HCT116 (cell line): Measurements from ENCODE around the gene LRRC75A. TPM values are rescaled to one million over a fixed set of nuclear protein-coding genes. Genes with fewer than 3 reads are reported as not detected.
A peak's percentile ranks its signal among the peaks of the same experiment; 100 is the strongest.

Experiments
- ATAC-seq: fragments of 200-7000 bp; cut with Tn5 transposase; 2 replicates; pipeline ENCODE4 v1.9.1; 2020; ENCODE audit warnings: mild to moderate bottlenecking, moderate library complexity
- BruUV-seq: library from RNA; stranded (reverse); fragments of 400-500 nt; replicated peaks from 2 replicates; lab custom pipeline; 2021; lab: Mats Ljungman, UMichigan
- CTCF ChIA-PET: fragments of 300-600 bp; sonication (Branson Sonifier 250); formaldehyde crosslinking; loops from one replicate; lab custom pipeline; 2021; ENCODE audit warnings: antibody characterized with exemption; lab: Charles Lee
- POLR2A ChIA-PET: fragments of 300-600, 350-600 bp; sonication (Branson Sonifier 250); formaldehyde crosslinking; loops from one replicate; lab custom pipeline; 2021; ENCODE audit warnings: antibody characterized with exemption; lab: Charles Lee
- RAD21 ChIA-PET, 2 experiments: fragments of 300-600 bp; sonication (Branson Sonifier 250); formaldehyde crosslinking; loops; one replicate each; lab custom pipeline; 2023; ENCODE audit warnings: low total read pairs in 2 of 2; ENCODE audit not compliant: uncharacterized antibody in 2 of 2, unreplicated experiment in 2 of 2, low non-redundant PET in 1 of 2; lab: Charles Lee
- DNase-seq: peaks from one replicate; pipeline ENCODE4 v3.0.0-alpha.2; 2010; ENCODE audit warnings: low read depth, low spot score
- H2AFZ ChIP-seq: fragments of 200-600 bp; shearing (Covaris generic), sonication (generic); 2 replicates; pipeline ENCODE4 v1.6.1; 2017; ENCODE audit warnings: low read depth, mixed run types, mixed read lengths, antibody characterized with exemption, low read length; ENCODE audit not compliant: poor library complexity, severe bottlenecking
- H3K27ac ChIP-seq: 2 replicates; pipeline ENCODE4 v1.5.1; 2012; ENCODE audit warnings: low read depth, low read length
- H3K27me3 ChIP-seq: fragments of 200-600 bp; sonication (generic); 2 replicates; pipeline ENCODE4 v1.6.1; 2016; ENCODE audit warnings: mixed run types, low read length, mixed read lengths; ENCODE audit not compliant: insufficient read depth
- H3K36me3 ChIP-seq, 2 experiments: fragments of 200-500 bp in 1 of 2; fragments of 200-600 bp in 1 of 2; sonication (Bioruptor generic) in 1 of 2; sonication (generic) in 1 of 2; 2 replicates each; pipeline versions ENCODE4 v1.5.1 to v1.6.1; 2014 to 2016; ENCODE audit warnings: low read length in 2 of 2, inconsistent platforms in 1 of 2, mixed read lengths in 1 of 2, mixed run types in 1 of 2; ENCODE audit not compliant: insufficient read depth in 2 of 2, control insufficient read depth in 1 of 2
- H3K4me1 ChIP-seq, 2 experiments: fragments of 200-600 bp in 1 of 2; sonication (generic) in 1 of 2; 2 replicates each; pipeline versions ENCODE4 v1.5.1 to v1.6.1; 2012 to 2017; ENCODE audit warnings: low read length in 2 of 2, inconsistent platforms in 1 of 2, mild to moderate bottlenecking in 1 of 2, mixed read lengths in 1 of 2, mixed run types in 1 of 2, moderate library complexity in 1 of 2; ENCODE audit not compliant: insufficient read depth in 2 of 2, control insufficient read depth in 1 of 2
- H3K4me2 ChIP-seq: fragments of 200-600 bp; sonication (generic); 2 replicates; pipeline ENCODE4 v1.6.1; 2017; ENCODE audit warnings: mixed run types, low read length, mixed read lengths
- H3K4me3 ChIP-seq, 2 experiments: fragments of 200-600 bp in 1 of 2; sonication (generic) in 1 of 2; replicated peaks in 1 of 2; 2 replicates each; pipeline ENCODE4 v1.5.1; 2011 to 2016; ENCODE audit warnings: low read length in 2 of 2, control low read depth in 1 of 2, low read depth in 1 of 2, mild to moderate bottlenecking in 1 of 2, mixed read lengths in 1 of 2, mixed run types in 1 of 2
- H3K79me2 ChIP-seq: fragments of 200-600 bp; sonication (generic); 2 replicates; pipeline ENCODE4 v1.6.1; 2017; ENCODE audit warnings: mild to moderate bottlenecking, mixed run types, low read length, moderate library complexity, mixed read lengths; ENCODE audit not compliant: insufficient read depth
- H3K9ac ChIP-seq: fragments of 200-600 bp; sonication (generic); 2 replicates; pipeline ENCODE4 v1.6.1; 2016; ENCODE audit warnings: low read length, mixed read lengths
- H3K9me2 ChIP-seq: fragments of 200-600 bp; sonication (generic), shearing (Covaris generic); 2 replicates; pipeline ENCODE4 v1.6.1; 2017; ENCODE audit warnings: mixed run types, mild to moderate bottlenecking, moderate library complexity; ENCODE audit not compliant: insufficient read depth
- H3K9me3 ChIP-seq, 2 experiments: fragments of 200-500 bp in 1 of 2; fragments of 200-600 bp in 1 of 2; sonication (Bioruptor generic) in 1 of 2; sonication (generic) in 1 of 2; 2 replicates each; pipeline ENCODE4 v1.6.1; 2014 to 2017; ENCODE audit warnings: low read length in 2 of 2, mixed read lengths in 2 of 2, inconsistent platforms in 1 of 2, low read depth in 1 of 2, mild to moderate bottlenecking in 1 of 2, mixed run types in 1 of 2, moderate library complexity in 1 of 2; ENCODE audit not compliant: control insufficient read depth in 1 of 2, insufficient read depth in 1 of 2
- H4K20me1 ChIP-seq: fragments of 200-600 bp; sonication (generic), shearing (Covaris generic); 2 replicates; pipeline ENCODE4 v1.6.1; 2017; ENCODE audit warnings: mixed run types, mild to moderate bottlenecking, moderate library complexity; ENCODE audit not compliant: insufficient read depth
- EGR1 ChIP-seq: IDR thresholded peaks from 2 replicates; pipeline ENCODE4 v1.6.1; 2012; ENCODE audit warnings: low read depth
- ELF1 ChIP-seq: IDR thresholded peaks from 2 replicates; pipeline ENCODE4 v1.6.1; 2012; ENCODE audit warnings: low read depth, borderline replicate concordance
- EZH2phosphoT487 ChIP-seq: fragments of 200-600 bp; IDR thresholded peaks from 2 replicates; pipeline ENCODE4 v1.6.1; 2018; ENCODE audit warnings: antibody characterized with exemption, borderline replicate concordance
- FOSL1 ChIP-seq: IDR thresholded peaks from 2 replicates; pipeline ENCODE4 v1.6.1; 2012; ENCODE audit warnings: low read depth
- JUND ChIP-seq: IDR thresholded peaks from 2 replicates; pipeline ENCODE4 v1.6.1; 2012
- POLR2A ChIP-seq: IDR thresholded peaks from 2 replicates; pipeline ENCODE4 v1.7.0; 2011; ENCODE audit warnings: borderline replicate concordance; ENCODE audit not compliant: insufficient read depth, insufficient read length; ENCODE audit errors: extremely low read depth
- RAD21 ChIP-seq: IDR thresholded peaks from 2 replicates; pipeline ENCODE4 v1.6.1; 2012; ENCODE audit warnings: low read depth, mild to moderate bottlenecking
- SIN3A ChIP-seq: IDR thresholded peaks from 2 replicates; pipeline ENCODE4 v1.6.1; 2012; ENCODE audit warnings: low read depth
- SRF ChIP-seq: IDR thresholded peaks from 2 replicates; pipeline ENCODE4 v1.6.1; 2012; ENCODE audit warnings: low read depth
- TCF7L2 ChIP-seq: IDR thresholded peaks from 2 replicates; pipeline ENCODE4 v1.7.0; 2011; ENCODE audit warnings: borderline replicate concordance, inconsistent platforms; ENCODE audit not compliant: insufficient read depth, insufficient read length; ENCODE audit errors: extremely low read depth
- YY1 ChIP-seq: IDR thresholded peaks from 2 replicates; pipeline ENCODE4 v1.6.1; 2011; ENCODE audit warnings: low read length, low read depth, moderate library complexity, mild to moderate bottlenecking; ENCODE audit not compliant: insufficient replicate concordance; ENCODE audit errors: extremely low read depth
- ZFX ChIP-seq: fragments of 450-650 bp; IDR thresholded peaks from 2 replicates; pipeline ENCODE4 v1.6.1; 2017
- intact Hi-C: fragments of 100-400 bp; cut with micrococcal nuclease; formaldehyde crosslinking; loops from 2 replicates; pipeline ENCODE4 v1.10.0; 2022
- total RNA-seq: library from RNA; stranded (reverse); gene quantifications from one replicate; pipeline ENCODE4 v1.2.1, GENCODE V29; 2021; ENCODE audit not compliant: unreplicated experiment
- TF ChIP-seq, protein P1 (sequence below), 3 experiments: fragments of 200-600 bp in 1 of 3; sonication (generic) in 1 of 3; IDR thresholded peaks in 2 of 3; conservative IDR thresholded peaks in 1 of 3; 2 replicates each; pipeline ENCODE4 v1.5.1; 2012 to 2017; ENCODE audit warnings: low read depth in 2 of 3, low read length in 2 of 3, antibody characterized with exemption in 1 of 3, borderline replicate concordance in 1 of 3, control low read depth in 1 of 3, mild to moderate bottlenecking in 1 of 3, mixed read lengths in 1 of 3, mixed run types in 1 of 3, moderate library complexity in 1 of 3; ENCODE audit not compliant: insufficient read depth in 1 of 3

The LRRC75A gene
- total RNA-seq, 1 experiment from 2014 or later, result 2.3 TPM

DNA sequence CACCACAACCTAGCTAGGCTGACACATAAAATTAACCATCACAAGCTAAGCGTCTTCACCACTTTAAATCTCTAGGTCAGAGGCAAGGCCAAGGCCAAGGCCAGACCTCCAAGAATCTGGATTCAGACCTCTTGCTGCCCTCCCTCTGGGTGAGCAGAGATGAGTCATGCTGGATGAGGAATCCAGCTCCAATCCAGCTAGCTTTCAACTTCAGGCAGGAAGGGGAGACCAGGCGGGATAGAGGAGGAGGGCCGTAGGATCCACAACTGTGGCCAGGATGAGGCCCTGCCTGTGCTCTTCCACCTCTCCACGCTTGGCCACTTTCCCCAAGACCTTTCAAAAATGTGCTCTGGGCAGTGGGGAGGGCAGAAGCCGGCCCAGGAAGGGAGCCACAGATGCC lies 14.7 kb downstream of the LRRC75A start:
- peak; percentile 94 for ATAC-seq
- intact Hi-C loops, result no loop called here
- DNase-seq, result peak; percentile 29

DNA sequence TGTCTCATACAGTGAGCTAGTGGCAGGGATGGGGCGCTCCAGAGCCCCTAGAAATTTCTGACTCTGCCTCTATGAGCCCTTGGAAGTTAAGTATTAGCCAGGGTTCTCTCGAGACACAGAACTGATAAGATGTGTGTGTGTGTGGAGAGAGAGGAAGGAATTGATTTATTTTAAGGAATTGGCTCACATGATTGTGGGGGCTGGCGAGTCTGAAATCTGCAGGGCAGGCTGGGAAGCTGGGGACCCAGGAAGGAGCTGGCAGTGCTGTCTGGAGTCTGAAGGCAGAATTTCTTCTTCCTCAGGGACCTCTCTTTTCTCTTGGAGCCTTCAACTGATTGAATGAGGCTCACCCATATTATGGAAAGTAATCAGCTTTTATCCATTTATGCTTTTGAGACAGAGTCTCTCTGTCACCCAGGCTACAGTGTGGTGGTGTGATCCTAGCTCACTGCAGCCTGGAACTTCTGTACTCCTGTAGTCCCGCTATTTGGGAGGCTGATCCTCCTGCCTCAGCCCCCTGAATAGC lies 16.8 kb downstream of the LRRC75A start:
- H3K4me1 ChIP-seq, result peaks cover 14 to 25% of the 10 kb centered on the region in 2 experiments
- no peaks in the 10 kb centered on the region for H3K27me3 ChIP-seq
- no peak for ATAC-seq
- DNase-seq, result no peak
- H3K36me3 ChIP-seq, result no peaks in the 10 kb centered on the region
- H3K4me2 ChIP-seq, result no peak overlapping the region
- RAD21 ChIA-PET, result no interaction called here
- CTCF ChIA-PET, result no interaction called here
- no peak overlapping the region for H3K4me3 ChIP-seq
- POLR2A ChIA-PET, result interaction anchor here (1.9 kb wide), 1 partner anchor 37 kb away, joined by 4 read pairs; no protein-coding TSS in a partner anchor
- no TSS peak for BruUV-seq
- H2AFZ ChIP-seq, result no peak overlapping the region
- H3K27ac ChIP-seq, result no peak overlapping the region
- H3K79me2 ChIP-seq, result no peaks in the 10 kb centered on the region
- H3K9ac ChIP-seq, result no peak overlapping the region
- H3K9me2 ChIP-seq, result no peaks in the 10 kb centered on the region
- no peaks in the 10 kb centered on the region for H4K20me1 ChIP-seq
- no peaks in the 10 kb centered on the region for H3K9me3 ChIP-seq
- intact Hi-C loops, result no loop called here
- TF ChIP-seq EZH2phosphoT487, result no peak
- TF ChIP-seq TCF7L2, result no peak
- TF ChIP-seq, protein P1, sequence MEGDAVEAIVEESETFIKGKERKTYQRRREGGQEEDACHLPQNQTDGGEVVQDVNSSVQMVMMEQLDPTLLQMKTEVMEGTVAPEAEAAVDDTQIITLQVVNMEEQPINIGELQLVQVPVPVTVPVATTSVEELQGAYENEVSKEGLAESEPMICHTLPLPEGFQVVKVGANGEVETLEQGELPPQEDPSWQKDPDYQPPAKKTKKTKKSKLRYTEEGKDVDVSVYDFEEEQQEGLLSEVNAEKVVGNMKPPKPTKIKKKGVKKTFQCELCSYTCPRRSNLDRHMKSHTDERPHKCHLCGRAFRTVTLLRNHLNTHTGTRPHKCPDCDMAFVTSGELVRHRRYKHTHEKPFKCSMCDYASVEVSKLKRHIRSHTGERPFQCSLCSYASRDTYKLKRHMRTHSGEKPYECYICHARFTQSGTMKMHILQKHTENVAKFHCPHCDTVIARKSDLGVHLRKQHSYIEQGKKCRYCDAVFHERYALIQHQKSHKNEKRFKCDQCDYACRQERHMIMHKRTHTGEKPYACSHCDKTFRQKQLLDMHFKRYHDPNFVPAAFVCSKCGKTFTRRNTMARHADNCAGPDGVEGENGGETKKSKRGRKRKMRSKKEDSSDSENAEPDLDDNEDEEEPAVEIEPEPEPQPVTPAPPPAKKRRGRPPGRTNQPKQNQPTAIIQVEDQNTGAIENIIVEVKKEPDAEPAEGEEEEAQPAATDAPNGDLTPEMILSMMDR (IDR thresholded peaks at IDR 0.05 in 2 of 3, conservative IDR thresholded peaks at IDR 0.05 in 1 of 3; ENCODE audit: borderline replicate concordance in 1 of 3, insufficient read depth in 1 of 3, low read depth in 2 of 3, low read length in 2 of 3), result no peak
- no peak for TF ChIP-seq RAD21
- no peak for TF ChIP-seq POLR2A
- no peak for TF ChIP-seq YY1
- TF ChIP-seq EGR1, result no peak

More for the DNA sequence above, 14.7 kb downstream of the LRRC75A start:
- no TSS peak for BruUV-seq
- no peak overlapping the region for H2AFZ ChIP-seq
- no peaks in the 10 kb centered on the region for H3K9me2 ChIP-seq
- H4K20me1 ChIP-seq, result no peaks in the 10 kb centered on the region
- POLR2A ChIA-PET, result interaction anchor here (1.5 kb wide), 1 partner anchor 39 kb away, joined by 4 read pairs; no protein-coding TSS in a partner anchor
- no peaks in the 10 kb centered on the region for H3K36me3 ChIP-seq
- no peaks in the 10 kb centered on the region for H3K79me2 ChIP-seq
- H3K4me3 ChIP-seq, result peak overlapping the region in 1 of 2 experiments; percentile 42; a peak in 2 of 4 replicates
- peak overlapping the region; percentile 60 for H3K27ac ChIP-seq
- H3K9ac ChIP-seq, result peak overlapping the region; percentile 43
- TF ChIP-seq ELF1, result no peak
- TF ChIP-seq RAD21, result no peak
- no peak for TF ChIP-seq SIN3A
- no peak for TF ChIP-seq EGR1
- TF ChIP-seq SRF, result no peak
- no peak for TF ChIP-seq ZFX
- TF ChIP-seq, protein P1 (IDR thresholded peaks at IDR 0.05 in 2 of 3, conservative IDR thresholded peaks at IDR 0.05 in 1 of 3; ENCODE audit: borderline replicate concordance in 1 of 3, insufficient read depth in 1 of 3, low read depth in 2 of 3, low read length in 2 of 3), result no peak
- peak; percentile 72 for TF ChIP-seq JUND
- TF ChIP-seq FOSL1, result peak; percentile 67
- no peaks in the 10 kb centered on the region for H3K9me3 ChIP-seq
- no peaks in the 10 kb centered on the region for H3K27me3 ChIP-seq
- RAD21 ChIA-PET, result no interaction called here
- CTCF ChIA-PET, result interaction anchor here (0.7 to 1.0 kb wide), 2 partner anchors 15 to 44 kb away, joined by 3 read pairs; partner anchors contain the start of gene LRRC75A
- peak overlapping the region; percentile 80 for H3K4me2 ChIP-seq
- H3K4me1 ChIP-seq, result peaks cover 14 to 25% of the 10 kb centered on the region in 2 experiments
